CD4-positive, alpha-beta T cell treated with Interleukin-21 for 1 hour (primary cell): ENCODE data around the gene SLC6A11.

Experiments used
- DNase-seq: peaks from one replicate; pipeline ENCODE4 v3.0.0-alpha.2; 2020

The SLC6A11 gene

DNA sequence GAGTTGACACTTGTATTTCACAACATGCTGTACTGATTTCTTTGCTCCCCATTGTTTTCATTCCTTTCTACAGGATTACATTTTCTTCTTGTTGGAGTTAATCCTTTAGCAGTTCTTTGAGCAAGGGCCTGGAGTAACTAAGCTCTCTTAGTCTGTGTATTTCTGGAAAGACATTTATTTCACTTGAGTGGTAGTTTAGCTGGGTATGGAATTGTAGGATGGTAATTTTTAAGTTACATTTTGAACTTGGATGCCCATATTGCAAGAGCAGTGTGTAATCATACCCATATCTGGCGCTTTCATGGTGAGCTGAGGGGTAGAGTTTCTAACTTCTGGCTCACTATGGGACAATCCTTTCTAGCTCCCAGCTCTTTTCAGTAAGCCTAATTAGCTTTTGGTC lies 74.6 kb downstream of the SLC6A11 start:
- DNase-seq = no peak

DNA sequence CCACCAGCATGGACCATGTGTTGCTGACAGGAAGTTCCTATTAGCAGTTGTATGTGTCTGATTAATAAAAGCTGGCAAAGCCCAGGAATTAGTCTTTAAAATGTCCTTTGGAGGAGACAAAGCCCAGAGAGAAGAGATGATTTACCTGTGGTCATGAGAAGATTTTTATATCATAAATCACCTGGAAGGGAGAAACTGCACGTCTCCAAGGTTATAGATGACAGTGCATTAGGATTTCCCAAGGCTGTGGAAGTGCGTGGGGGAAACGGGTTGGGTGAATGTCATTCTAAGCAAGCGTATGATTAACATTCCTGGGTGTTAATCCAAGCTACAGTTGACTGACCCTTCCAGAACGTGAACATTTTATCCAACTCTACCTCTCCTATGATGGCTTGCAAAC lies 76.6 kb downstream of the SLC6A11 start:
- no peak for DNase-seq

DNA sequence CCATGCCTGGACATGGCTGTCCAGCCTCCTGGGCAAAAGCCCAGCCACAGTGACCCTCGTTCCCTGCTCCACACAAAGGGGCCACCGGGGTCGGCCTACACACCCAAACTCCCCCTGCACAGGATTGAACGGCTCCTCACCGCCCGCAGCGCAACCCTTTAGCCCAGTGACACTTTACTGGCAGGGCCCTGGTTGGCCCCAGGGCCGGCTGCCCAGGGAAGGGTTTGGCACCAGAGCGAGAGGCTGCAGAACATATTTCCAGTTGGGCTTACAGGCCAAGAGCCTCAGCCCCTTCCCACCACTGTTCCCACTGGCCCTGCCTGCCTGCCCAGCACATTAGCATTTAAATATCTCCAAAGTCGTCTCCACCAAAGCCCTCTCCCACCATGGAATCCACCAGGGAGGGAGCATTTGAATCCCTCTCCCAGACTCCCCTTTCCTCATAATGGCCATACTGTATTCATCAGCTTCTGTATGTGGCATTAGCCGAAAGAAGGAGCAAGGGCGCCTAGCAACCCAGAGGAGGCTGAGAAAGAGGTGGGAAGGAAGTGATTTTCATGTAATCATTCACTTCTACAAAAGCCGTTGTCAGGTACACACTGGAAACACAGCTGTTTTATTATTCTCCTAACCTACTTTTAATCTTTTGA lies 85.4 kb downstream of the SLC6A11 start:
- DNase-seq = no peak

DNA sequence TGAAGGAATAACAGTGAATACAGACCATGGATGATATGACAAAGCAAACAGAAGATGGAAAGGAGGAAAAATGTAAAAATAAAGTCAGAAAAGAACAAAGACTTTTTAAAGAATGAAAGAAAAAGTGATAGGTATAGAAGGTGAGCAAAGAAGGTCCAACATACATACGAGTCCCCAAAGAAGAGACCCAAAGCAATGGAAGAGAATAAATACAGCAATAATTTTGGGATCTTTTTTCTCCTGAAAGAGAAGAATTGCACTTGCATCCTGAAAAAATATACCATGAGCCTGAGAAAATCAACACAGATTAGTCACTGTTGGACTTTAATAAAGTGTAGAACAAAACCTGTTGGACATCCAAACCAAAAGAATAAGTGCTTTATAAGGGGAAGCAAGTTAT lies 91.2 kb downstream of the SLC6A11 start:
- no peak for DNase-seq

DNA sequence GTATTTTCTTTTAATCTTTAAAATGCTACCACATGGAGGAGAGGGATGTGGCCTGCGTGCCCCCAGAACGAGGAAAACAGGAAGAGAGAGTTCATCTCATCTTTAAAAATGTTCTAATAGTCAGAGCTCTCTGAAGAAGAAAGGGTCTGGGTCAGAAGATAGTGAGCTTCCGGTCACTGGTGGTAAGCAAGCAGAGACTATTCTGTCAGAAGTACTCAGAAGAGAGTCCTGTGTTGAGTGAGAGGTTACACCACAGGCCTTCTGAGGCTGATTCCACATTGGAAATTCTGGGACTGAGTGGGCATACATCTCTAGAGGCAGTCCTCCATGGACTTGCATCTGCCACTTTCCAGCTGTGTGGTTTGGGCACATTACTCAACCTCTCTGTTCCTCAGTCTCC lies 94.3 kb downstream of the SLC6A11 start:
- no peak for DNase-seq

DNA sequence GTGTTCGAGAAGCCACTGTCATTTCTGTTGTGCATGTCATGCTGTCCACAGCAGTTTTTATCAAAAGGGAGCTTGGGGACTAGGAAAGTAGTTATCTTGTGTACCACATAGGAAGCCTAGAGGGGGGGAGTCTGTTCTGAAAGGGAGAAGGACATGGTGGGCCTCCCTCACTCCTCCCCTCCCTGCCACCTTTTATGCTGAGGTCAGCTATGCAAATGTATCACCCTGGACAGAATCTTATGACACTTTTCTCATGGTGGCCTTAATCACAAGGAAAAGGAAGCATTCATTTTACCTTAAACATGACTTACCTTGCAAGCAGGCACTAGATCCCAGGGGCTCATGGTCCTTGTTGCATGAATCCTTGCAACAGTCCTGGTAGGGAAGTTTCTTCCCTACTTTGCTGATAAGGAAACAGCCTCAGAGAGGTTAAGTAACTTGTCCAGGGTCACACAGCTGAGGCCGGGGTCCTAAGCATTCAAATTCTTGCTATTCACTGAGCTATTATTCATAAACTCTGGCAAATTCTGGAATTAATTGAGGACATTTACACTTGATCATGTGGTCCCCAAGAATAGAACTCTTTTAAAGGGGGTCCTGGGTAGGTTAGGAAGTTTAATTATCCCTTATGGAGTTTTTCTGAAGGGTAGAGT lies 95.4 kb downstream of the SLC6A11 start:
- DNase-seq = no peak

DNA sequence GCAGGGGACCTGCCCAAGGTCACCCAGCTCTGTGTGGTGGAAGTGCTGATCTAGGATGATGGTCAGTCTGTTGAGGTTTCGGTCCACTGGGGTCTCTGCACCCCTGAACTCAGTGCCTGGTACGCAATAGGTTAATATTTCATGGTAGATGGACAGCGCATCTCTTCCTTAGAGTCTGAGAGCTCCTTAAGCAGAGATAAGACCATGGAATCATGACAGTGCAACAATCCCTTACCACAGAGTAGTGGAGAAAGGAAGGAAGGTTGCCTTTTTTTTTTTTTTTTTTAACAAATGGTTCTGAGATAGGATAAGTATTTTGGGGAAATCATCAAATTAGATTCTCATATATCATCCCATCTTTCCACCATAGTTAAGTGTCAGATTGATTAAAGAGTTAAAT lies 96.8 kb downstream of the SLC6A11 start:
- DNase-seq = no peak

DNA sequence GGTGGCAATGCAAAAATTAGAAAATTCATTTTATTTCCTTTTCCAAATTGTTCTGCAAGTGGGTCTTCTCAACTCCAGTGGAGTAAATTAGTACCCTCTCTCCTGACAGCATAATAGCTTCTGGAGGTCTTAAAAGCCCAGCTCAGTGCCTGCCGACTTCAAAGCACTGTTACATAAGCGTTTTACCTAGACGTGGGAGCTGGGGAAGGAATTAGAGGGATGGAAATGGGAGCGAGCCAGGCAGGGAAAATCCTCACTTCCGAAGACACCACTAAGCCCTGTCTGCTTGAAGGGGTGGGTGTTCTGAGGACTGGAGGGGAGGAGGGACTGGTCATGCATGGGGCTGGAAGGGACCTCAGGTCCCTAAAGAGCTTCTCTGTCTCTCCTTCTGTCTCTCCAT lies 99.3 kb downstream of the SLC6A11 start:
- DNase-seq = no peak

DNA sequence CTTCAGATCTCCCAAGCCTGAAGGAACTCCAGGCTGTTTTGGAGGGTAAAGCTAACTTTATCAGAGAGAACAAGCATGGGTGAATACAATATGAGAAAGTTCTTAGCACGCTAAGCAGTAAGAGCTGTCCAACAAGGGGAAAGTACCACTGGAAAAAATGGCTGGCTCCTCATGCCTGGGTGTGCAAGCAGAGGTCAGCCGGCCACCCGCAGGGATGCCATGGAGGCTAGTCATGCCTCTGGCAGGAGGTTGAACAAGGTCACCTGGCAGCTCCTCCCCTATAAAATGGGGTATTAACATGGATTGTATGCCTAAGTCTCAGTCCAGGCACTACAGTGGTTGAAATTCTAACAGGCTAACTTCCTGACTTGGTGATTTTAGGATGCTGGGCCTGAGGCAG lies 101.1 kb downstream of the SLC6A11 start:
- no peak for DNase-seq

DNA sequence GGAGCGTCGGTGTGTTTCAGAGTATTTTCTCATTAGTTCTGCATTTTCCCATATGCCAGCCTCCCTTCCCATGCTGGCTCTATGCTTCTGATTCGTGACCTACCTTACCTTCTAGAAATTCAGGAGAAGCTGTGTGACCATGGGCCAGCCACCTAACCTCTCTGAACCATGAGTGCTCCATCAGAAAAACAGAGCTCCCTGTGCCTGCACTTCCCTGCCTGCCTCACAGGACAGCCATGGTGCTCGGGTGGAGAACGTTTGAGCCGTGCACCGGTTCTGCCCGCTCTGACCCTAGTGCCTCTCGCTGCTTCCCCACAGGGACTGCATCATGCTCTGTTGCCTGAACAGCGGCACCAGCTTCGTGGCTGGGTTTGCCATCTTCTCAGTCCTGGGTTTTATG lies 102.0 kb downstream of the SLC6A11 start:
- DNase-seq = no peak

DNA sequence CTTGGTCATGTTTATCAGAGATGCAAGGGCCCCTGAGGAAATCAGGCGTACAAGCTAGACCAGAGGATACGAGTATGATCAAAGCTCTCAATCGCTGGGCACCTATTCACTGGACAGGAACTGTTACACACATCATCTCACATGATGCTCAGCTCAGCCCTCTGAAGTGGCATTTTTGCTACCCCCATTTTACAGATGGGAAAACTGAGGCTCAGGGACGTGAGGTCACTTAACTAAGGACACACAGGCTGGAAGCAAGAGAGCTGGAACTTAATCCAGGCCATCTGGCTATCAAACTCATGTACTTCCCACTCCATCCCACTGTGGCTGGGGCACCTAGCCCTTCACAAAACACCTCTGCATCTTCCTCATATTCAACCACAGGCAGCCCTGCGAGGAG lies 103.6 kb downstream of the SLC6A11 start:
- no peak for DNase-seq

DNA sequence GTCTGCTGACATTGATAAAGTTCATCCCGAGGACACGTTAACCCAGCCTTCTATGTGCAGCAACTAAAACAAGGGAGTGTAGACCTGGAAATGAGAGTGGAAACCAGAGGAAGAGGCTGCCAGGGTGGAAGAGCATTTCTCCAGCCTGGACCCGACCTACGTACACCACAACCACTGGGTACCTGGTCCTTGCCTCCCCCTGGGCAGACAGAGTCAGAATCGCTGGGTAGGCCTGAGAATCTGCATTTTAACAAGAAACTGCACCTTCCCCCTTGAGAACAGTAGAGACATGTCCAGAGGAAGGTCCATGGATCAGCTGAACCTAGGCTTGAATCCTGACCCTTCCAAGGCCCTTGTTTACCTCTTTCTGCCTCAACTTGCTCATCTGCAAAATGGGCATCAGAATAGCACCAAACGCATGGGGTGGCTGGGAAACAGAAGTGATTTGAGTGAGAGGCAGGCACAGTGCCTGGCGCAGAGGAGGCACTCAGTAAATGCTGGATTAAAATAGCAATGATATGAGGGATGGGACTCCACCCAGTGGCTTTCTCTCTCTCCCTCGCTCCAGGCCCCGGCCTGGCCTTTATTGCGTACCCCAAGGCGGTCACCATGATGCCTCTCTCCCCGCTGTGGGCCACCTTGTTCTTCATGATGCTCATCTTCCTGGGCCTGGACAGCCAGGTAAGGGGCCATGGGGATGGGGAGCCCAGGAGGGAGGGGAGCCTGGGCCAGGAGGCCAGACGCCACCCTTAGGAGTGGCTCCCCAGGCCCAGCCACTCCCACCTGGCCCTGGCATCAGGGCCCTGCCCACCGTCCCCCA lies 109.6 kb downstream of the SLC6A11 start:
- no peak for DNase-seq

DNA sequence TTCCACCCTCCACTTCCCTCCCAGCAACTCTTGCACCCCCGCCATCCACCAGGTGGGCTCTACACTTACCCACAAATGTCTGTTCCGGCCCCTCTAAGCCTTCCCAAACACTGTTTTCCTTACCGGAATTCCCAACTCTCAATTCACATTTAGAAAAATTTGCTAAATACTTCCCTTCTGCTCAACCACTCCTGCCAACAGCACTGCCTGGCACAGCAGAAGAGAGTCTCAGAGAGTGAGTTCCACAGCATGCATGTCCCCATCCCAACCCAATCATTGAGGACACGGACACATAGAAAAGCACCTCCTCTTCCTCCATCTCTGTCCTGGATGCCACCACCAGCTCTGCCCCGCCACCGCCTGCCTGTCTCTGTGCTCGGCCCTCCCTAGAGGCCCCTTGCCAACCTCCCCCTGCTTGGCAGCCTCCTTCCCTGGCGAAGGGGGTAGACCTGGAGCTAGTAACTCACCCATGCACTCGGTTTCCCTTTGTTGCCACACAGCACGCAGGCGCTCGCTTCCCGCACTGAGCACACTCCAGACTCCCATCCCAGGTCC lies 110.3 kb downstream of the SLC6A11 start:
- no peak for DNase-seq

DNA sequence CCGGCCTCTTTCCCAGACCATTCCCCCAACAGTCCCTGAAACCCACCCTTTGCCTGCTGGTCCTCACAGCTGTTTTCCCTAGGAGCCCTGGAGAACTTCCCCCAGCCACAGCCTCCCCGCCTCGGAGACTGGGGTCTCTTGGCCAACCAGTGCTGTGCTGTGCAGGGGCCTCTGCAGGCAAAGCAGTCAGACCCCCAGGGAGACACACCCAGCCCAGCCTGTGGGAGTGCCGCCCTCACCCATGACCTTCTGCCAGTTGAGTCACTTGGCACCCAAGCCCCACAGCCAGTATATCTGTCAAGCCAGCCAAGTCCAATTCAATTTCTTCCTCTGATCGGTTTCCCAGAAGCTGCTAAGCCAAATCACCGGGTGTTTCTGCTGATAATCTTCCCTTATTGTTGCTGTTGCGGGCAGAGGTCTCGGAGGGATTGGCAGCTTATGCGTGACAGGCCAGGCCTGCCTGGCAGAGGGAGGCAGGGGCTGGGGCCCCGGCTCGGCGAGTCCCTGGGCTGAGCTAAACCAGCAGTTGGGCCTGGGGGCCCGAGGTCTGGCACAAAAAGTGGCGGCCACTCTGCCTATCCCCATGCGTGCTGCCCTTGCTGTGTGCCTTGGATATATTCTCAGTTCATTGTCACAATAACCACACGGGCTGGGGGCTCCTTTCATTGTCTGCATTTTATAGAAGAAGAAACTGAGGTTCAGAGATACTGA lies 110.9 kb downstream of the SLC6A11 start:
- no peak for DNase-seq

DNA sequence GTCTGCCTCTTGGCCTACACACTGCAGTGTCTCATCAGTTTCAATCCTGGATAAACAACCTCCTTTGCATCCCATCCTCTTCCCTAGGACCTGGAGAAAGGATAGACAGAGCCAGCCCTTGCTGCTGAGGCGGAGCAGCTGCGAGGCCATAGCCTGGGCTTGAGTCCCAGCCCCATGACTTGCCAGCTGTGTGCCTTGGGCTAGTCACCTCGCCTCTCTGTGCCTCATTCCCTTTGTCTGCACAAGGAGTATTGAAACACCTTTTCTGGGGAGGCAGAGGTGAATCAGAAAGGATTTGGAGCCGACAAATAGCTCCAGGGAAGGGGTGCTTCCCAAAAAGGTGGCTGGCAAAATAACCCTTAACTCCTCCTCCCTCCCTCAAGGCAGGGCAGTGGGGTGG lies 111.5 kb downstream of the SLC6A11 start:
- DNase-seq = no peak

DNA sequence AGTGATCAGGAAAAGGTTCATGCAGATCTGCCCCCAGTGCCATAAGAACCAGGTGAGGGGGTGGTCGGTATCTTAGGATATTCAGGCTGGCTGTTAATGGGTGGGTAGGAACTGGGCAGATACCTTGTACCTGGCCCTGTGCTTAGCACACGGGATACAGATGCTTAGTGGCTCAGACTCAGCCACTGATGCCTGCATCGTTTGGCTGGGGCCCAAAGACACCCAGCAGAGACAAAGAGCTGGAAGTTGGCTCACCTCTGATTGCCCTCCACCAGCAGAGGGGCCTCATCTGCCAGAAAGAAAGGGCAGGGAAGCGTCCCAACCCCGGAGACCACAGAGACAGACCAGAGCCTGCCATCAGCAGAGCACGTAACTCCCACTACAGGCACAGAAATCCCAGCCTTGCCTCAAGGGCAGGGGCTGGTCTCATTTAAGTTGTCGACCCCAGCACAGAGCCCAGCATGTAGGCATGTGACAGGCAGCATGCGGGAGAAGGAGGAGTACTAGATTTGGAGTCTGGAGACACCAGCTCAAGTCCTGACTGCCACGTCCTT lies 112.5 kb downstream of the SLC6A11 start:
- no peak for DNase-seq

DNA sequence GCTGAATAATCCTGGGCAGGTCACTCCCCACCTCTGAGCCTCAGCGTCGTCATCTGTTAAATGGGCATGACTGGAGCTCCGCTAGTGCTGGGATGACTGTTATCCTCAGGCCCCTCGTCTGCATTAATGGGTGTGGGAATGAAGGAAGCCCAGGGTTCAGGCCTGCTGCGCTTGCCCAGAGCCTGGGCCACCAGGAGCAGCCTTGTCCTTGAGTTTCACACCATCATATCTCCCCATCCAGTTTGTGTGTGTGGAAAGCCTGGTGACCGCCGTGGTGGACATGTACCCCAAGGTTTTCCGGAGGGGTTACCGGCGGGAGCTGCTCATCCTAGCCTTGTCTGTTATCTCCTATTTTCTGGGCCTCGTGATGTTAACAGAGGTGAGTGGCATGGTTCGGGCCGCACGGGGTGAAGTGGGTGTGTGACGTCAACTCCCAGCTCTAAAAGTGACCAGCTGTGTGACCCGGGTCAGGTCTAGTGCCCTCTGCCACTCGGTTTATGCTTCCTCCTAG lies 113.0 kb downstream of the SLC6A11 start:
- no peak for DNase-seq

DNA sequence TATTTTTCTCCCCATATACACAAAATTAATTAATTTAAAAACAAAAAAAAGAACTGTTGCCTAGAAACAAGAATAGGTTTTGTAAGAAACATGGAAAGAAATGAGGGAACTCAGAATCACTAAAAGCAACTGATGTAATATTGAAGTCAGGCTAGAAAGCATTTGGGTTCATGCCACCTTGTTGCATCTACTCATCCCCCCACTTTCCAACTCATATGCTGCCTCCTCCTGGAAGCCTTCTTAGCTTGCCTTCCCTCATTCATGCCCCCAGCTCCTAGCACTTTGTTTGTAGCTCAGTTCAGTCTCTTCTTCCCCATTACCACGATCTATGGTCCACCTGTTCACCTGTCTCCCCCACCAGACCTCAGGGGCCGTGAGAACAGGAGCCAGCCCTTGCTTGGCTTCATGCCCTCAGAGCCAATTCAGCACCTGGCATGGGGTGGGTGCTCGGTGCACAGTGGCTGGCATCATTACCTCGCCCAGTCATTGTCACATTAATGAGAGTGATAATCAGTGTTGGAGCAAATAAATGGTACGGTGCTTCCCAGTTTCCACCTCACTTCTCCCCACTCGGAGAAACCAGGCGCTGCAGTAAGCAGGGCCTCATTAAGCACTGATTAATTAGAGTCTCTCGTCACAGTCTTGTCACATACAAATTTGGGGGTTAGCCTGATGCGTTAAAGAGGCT lies 114.1 kb downstream of the SLC6A11 start:
- no peak for DNase-seq

DNA sequence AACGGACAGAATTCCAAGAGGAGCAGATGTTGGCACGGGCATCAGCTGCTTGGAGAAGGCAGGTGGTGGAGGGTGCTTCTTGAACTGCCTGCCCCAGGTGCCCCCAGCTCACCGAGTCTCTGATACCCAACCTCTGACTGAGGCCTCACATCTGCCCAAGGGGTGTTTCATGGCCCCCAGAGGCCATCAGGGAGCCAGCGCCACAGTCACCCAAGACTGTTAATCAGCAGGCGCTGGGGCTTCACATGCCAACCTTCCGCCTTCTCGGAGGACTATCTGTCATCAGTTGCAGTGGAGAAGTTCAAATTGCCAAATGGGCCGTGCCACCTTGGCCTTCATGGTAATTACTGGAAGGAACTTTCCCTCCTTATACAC lies 114.6 kb downstream of the SLC6A11 start:
- no peak for DNase-seq

DNA sequence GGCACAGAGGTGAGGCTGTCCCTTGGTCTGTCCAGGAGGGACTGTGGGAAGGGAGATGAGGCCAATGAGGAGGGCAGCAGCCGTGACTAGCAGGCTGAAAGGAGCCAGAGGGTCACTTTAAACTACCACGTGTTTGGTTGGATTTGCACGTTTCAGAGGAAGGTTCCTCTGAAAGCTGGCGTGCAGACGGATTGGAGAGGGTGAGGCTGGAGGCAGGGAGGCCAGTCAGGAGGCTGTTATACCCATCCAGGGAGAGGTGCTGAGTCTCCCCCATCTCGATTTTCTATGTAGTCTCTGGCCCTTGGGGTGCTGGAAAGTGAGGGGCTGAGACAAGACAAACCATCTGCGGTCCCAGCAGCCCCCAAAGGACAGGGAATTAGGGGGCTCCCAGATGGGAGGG lies 116.6 kb downstream of the SLC6A11 start:
- no peak for DNase-seq

DNA sequence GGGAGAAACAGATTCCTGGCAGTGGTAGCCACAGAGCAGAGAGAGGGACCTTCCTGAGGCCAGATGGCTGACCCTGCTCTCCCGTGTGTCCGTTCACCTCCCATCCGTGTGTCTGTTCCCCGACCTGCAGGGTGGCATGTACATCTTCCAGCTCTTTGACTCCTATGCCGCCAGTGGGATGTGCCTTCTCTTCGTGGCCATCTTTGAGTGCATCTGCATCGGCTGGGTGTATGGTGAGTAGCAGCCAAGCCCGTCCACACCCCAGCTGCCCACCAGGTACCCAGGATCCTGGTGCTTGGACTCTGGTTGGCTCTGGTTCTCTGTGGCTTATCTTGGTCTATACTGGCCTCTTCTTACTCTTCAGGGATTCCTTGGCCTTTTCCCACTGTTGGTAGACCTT lies 117.0 kb downstream of the SLC6A11 start:
- DNase-seq = no peak

DNA sequence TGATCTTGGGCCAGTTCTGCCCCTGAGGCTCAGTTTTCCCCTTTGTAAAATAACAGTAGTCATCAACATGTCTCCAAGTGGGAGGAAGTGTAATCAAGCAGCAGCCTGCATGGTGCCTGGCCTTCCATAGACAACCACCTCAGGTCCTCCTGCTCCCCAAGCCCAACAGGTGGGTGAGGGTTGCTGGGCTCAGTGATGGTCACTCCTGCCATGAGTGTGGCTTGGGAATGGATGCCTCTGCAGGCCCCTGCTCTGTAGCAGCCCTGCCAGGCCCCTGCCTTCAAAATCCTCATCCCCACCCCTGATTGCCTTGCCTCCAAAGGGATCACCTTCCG lies 117.4 kb downstream of the SLC6A11 start:
- no peak for DNase-seq
